OCI-LY7 (cell line): ENCODE results near the gene DERA. TPM values are rescaled to one million over a fixed set of nuclear protein-coding genes. Genes with fewer than 3 reads are reported as not detected.

ENCODE experiments used
- BruUV-seq: library from RNA; stranded (reverse); fragments of 400-500 nt; replicated peaks from 2 replicates; lab custom pipeline; 2021; lab: Mats Ljungman, UMichigan
- CTCF ChIA-PET: fragments of 300-600 bp; sonication (Branson Sonifier 250); formaldehyde crosslinking; loops from one replicate; lab custom pipeline; 2022; ENCODE audit warnings: antibody characterized with exemption; ENCODE audit not compliant: unreplicated experiment; lab: Charles Lee
- POLR2A ChIA-PET: fragments of 300-600 bp; sonication (Branson Sonifier 250); formaldehyde crosslinking; loops from one replicate; lab custom pipeline; 2022; ENCODE audit warnings: antibody characterized with exemption; lab: Charles Lee
- DNase-seq: peaks from one replicate; pipeline ENCODE4 v3.0.0-alpha.2; 2015; ENCODE audit warnings: low spot score
- H2AFZ ChIP-seq: fragments of 200-600 bp; sonication (generic), shearing (Covaris generic); 2 replicates; pipeline ENCODE4 v1.6.1; 2014; ENCODE audit warnings: mild to moderate bottlenecking, antibody characterized with exemption, low read length, moderate library complexity
- H3K27ac ChIP-seq: fragments of 200-600 bp; sonication (generic); 2 replicates; pipeline ENCODE4 v1.5.1; 2014; ENCODE audit warnings: mixed run types, low read depth, mild to moderate bottlenecking, moderate library complexity, low read length, inconsistent platforms; ENCODE audit not compliant: poor library complexity, severe bottlenecking
- H3K36me3 ChIP-seq: fragments of 200-600 bp; sonication (generic); 2 replicates; pipeline ENCODE4 v1.6.1; 2014; ENCODE audit warnings: mild to moderate bottlenecking, antibody characterized with exemption, low read length, moderate library complexity, mixed read lengths; ENCODE audit not compliant: insufficient read depth
- H3K4me1 ChIP-seq: fragments of 200-600 bp; sonication (generic); 2 replicates; pipeline ENCODE4 v1.5.1; 2014; ENCODE audit warnings: mild to moderate bottlenecking, low read length; ENCODE audit not compliant: insufficient read depth, poor library complexity, severe bottlenecking
- H3K4me2 ChIP-seq: fragments of 200-600 bp; sonication (generic); 2 replicates; pipeline ENCODE4 v1.6.1; 2014; ENCODE audit warnings: mild to moderate bottlenecking, low read length
- H3K4me3 ChIP-seq: fragments of 200-600 bp; sonication (generic); 2 replicates; pipeline ENCODE4 v1.5.1; 2014; ENCODE audit warnings: mild to moderate bottlenecking, low read depth, low read length; ENCODE audit not compliant: poor library complexity, severe bottlenecking
- H3K79me2 ChIP-seq: fragments of 200-600 bp; sonication (generic); 2 replicates; pipeline ENCODE4 v1.6.1; 2016; ENCODE audit warnings: low read depth, mild to moderate bottlenecking, low read length, moderate library complexity, mixed read lengths; ENCODE audit not compliant: insufficient read depth
- H3K9me2 ChIP-seq: fragments of 200-600 bp; sonication (generic); 2 replicates; pipeline ENCODE4 v1.6.1; 2016; ENCODE audit warnings: mild to moderate bottlenecking, low read length, mixed read lengths; ENCODE audit not compliant: insufficient read depth
- H3K9me3 ChIP-seq: fragments of 200-600 bp; sonication (generic); 2 replicates; pipeline ENCODE4 v1.6.1; 2014; ENCODE audit warnings: mild to moderate bottlenecking, mixed run types, low read length, mixed read lengths
- H4K20me1 ChIP-seq: fragments of 200-600 bp; sonication (generic); 2 replicates; pipeline ENCODE4 v1.6.1; 2014; ENCODE audit warnings: mild to moderate bottlenecking, antibody characterized with exemption, low read length, moderate library complexity, mixed read lengths; ENCODE audit not compliant: insufficient read depth
- CTCF ChIP-seq: fragments of 200-600 bp; sonication (generic); conservative IDR thresholded peaks from 2 replicates; pipeline ENCODE4 v1.5.1; 2014; ENCODE audit warnings: mild to moderate bottlenecking, antibody characterized with exemption, low read length, moderate library complexity, mixed read lengths
- EZH2phosphoT487 ChIP-seq: fragments of 200-600 bp; sonication (generic); IDR thresholded peaks from 2 replicates; pipeline ENCODE4 v1.6.1; 2018; ENCODE audit warnings: low read depth, borderline replicate concordance, mild to moderate bottlenecking, mixed run types, antibody characterized with exemption, low read length, moderate library complexity, mixed read lengths
- intact Hi-C: fragments of 100-400 bp; cut with micrococcal nuclease; formaldehyde crosslinking; loops from one replicate; pipeline ENCODE4 v1.10.0; 2022; ENCODE audit not compliant: unreplicated experiment
- total RNA-seq, 2 experiments: library from RNA; depleted of rRNA in 1 of 2; stranded (reverse); fragments of >200 nt in 1 of 2; shearing (Covaris generic) in 1 of 2; gene quantifications; 2 replicates each; pipeline ENCODE4 v1.2.3, GENCODE V29; 2014 to 2022

DERA gene
- total RNA-seq, 2 experiments from 2014 or later = 68.6 to 87.2 TPM

GRCh38 chr12:15932327-15932726 is 21.2 kb downstream of the DERA start:
- Histone ChIP-seq H4K20me1 (no peaks in the 10 kb centered on the region), H3K36me3 (no peaks in the 10 kb centered on the region), H3K4me2 (no peak overlapping the region), H3K4me1 (peaks cover 7% of the 10 kb centered on the region), H3K27ac (no peak overlapping the region), H3K4me3 (no peak overlapping the region), H3K79me2 (no peaks in the 10 kb centered on the region), H3K9me3 (0 out of 2 replicates have a peak, but pooled peaks cover 5% of the 10 kb centered on the region), H3K9me2 (no peaks in the 10 kb centered on the region), H2AFZ (no peak overlapping the region)
- TF ChIP-seq EZH2phosphoT487 = no peak
- no peak for TF ChIP-seq CTCF
- no peak for DNase-seq
- CTCF ChIA-PET = no interaction called here
- intact Hi-C loops = no loop called here
- POLR2A ChIA-PET = no interaction called here
- no TSS peak for BruUV-seq

GRCh38 chr12:15932971-15933370 is 21.8 kb downstream of the DERA start:
- no peak overlapping the region for H2AFZ ChIP-seq
- DNase-seq = no peak
- H3K27ac ChIP-seq = no peak overlapping the region
- no peaks in the 10 kb centered on the region for H3K9me2 ChIP-seq
- no TSS peak for BruUV-seq
- intact Hi-C loops = no loop called here
- POLR2A ChIA-PET = no interaction called here
- H3K36me3 ChIP-seq = no peaks in the 10 kb centered on the region
- no peaks in the 10 kb centered on the region for H4K20me1 ChIP-seq
- no peak overlapping the region for H3K4me3 ChIP-seq
- H3K4me1 ChIP-seq = peaks cover 7% of the 10 kb centered on the region
- CTCF ChIA-PET = no interaction called here
- no peaks in the 10 kb centered on the region for H3K79me2 ChIP-seq
- H3K9me3 ChIP-seq = 0 out of 2 replicates have a peak, but pooled peaks cover 5% of the 10 kb centered on the region
- TF ChIP-seq CTCF (no peak), EZH2phosphoT487 (no peak)
- no peak overlapping the region for H3K4me2 ChIP-seq

- TF ChIP-seq CTCF = no peak
- TF ChIP-seq EZH2phosphoT487 = no peak
- intact Hi-C loops = no loop called here
- H3K27ac ChIP-seq = no peak overlapping the region
- no TSS peak for BruUV-seq
- ChIA-PET POLR2A (no interaction called here), CTCF (no interaction called here)
- H3K4me3 ChIP-seq = no peak overlapping the region
- H3K9me2 ChIP-seq = no peaks in the 10 kb centered on the region
- H3K9me3 ChIP-seq = 0 out of 2 replicates have a peak, but pooled peaks cover 5% of the 10 kb centered on the region
- no peak for DNase-seq
- H3K36me3 ChIP-seq = no peaks in the 10 kb centered on the region
- no peaks in the 10 kb centered on the region for H4K20me1 ChIP-seq
- no peak overlapping the region for H2AFZ ChIP-seq
- H3K79me2 ChIP-seq = no peaks in the 10 kb centered on the region
- peaks cover 7% of the 10 kb centered on the region for H3K4me1 ChIP-seq
- H3K4me2 ChIP-seq = no peak overlapping the region
These were observed 22.6 kb downstream of the DERA start for GRCh38 chr12:15933751-15934150.
